Activated B cell treated with CpG ODN at 0.5 μM for 24 hours (primary cell): ENCODE data around the gene PTPN4. TPM values are rescaled to one million over a fixed set of nuclear protein-coding genes. Genes with fewer than 3 reads are reported as not detected.

Experiments used
- ATAC-seq: fragments of 200-7000 bp; cut with Tn5 transposase; one replicate; pipeline ENCODE4 v1.10.0; 2021; ENCODE audit warnings: low read depth, mild to moderate bottlenecking, moderate library complexity
- CTCF ChIA-PET: fragments of 350-600 bp; sonication (Branson Sonifier 250); formaldehyde crosslinking; loops from one replicate; lab custom pipeline; 2021; ENCODE audit warnings: antibody characterized with exemption; lab: Charles Lee
- POLR2A ChIA-PET: fragments of 350-600 bp; sonication (Branson Sonifier 250); formaldehyde crosslinking; loops from one replicate; lab custom pipeline; 2021; ENCODE audit warnings: antibody characterized with exemption; lab: Charles Lee
- DNase-seq: peaks from one replicate; pipeline ENCODE4 v3.0.0; 2022
- H3K27ac Mint-ChIP-seq: one replicate; pipeline ENCODE4 v1.8.0; 2020; ENCODE audit warnings: mixed read lengths
- H3K27me3 Mint-ChIP-seq: one replicate; pipeline ENCODE4 v1.8.0; 2021; ENCODE audit warnings: mixed read lengths
- H3K36me3 Mint-ChIP-seq: one replicate; pipeline ENCODE4 v1.8.0; 2021; ENCODE audit warnings: low read depth, mixed read lengths
- H3K4me1 Mint-ChIP-seq: one replicate; pipeline ENCODE4 v1.8.0; 2021; ENCODE audit warnings: mixed read lengths
- H3K4me3 Mint-ChIP-seq: one replicate; pipeline ENCODE4 v1.8.0; 2020; ENCODE audit warnings: mild to moderate bottlenecking, mixed read lengths
- H3K9me3 Mint-ChIP-seq: one replicate; pipeline ENCODE4 v1.8.0; 2020; ENCODE audit warnings: mixed read lengths
- CTCF ChIP-seq: fragments of 200-600 bp; IDR thresholded peaks from one replicate; pipeline ENCODE4 v1.8.0; 2022; ENCODE audit warnings: antibody characterized with exemption, mild to moderate bottlenecking
- intact Hi-C: fragments of 100-400 bp; cut with micrococcal nuclease; formaldehyde crosslinking; loops from one replicate; pipeline ENCODE4 v1.15.1; 2024
- total RNA-seq: library from RNA; stranded (reverse); gene quantifications from 2 replicates; pipeline ENCODE4 v1.2.3, GENCODE V29; 2022

The PTPN4 gene
- total RNA-seq, 1 donor from 2014 or later = 41.2 TPM

GRCh38 chr2:119784876-119785275 is 25.2 kb downstream of the PTPN4 start:
- H3K4me3 Mint-ChIP-seq = no peak overlapping the region
- DNase-seq = no peak
- peaks cover 12% of the 10 kb centered on the region for H3K36me3 Mint-ChIP-seq
- intact Hi-C loops = no loop called here
- peaks cover 5% of the 10 kb centered on the region for H3K9me3 Mint-ChIP-seq
- ATAC-seq = no peak
- peaks cover 27% of the 10 kb centered on the region for H3K4me1 Mint-ChIP-seq
- H3K27me3 Mint-ChIP-seq = no peaks in the 10 kb centered on the region
- no peak for TF ChIP-seq CTCF
- POLR2A ChIA-PET = no interaction called here
- no peak overlapping the region for H3K27ac Mint-ChIP-seq
- CTCF ChIA-PET = no interaction called here

GRCh38 chr2:119786295-119786694 is 26.6 kb downstream of the PTPN4 start:
- Mint-ChIP-seq H3K4me1 (peaks cover 20% of the 10 kb centered on the region), H3K27ac (no peak overlapping the region), H3K4me3 (no peak overlapping the region), H3K9me3 (peaks cover 12% of the 10 kb centered on the region), H3K36me3 (peaks cover 20% of the 10 kb centered on the region), H3K27me3 (no peaks in the 10 kb centered on the region)
- ChIA-PET POLR2A (no interaction called here), CTCF (no interaction called here)
- TF ChIP-seq CTCF = no peak
- intact Hi-C loops = no loop called here
- DNase-seq = no peak
- no peak for ATAC-seq

GRCh38 chr2:119788752-119789151 is 29.0 kb downstream of the PTPN4 start:
- TF ChIP-seq CTCF = no peak
- peaks cover 14% of the 10 kb centered on the region for H3K4me1 Mint-ChIP-seq
- no peak overlapping the region for H3K27ac Mint-ChIP-seq
- intact Hi-C loops = no loop called here
- ATAC-seq = no peak
- ChIA-PET CTCF (no interaction called here), POLR2A (no interaction called here)
- DNase-seq = no peak
- no peaks in the 10 kb centered on the region for H3K27me3 Mint-ChIP-seq
- H3K4me3 Mint-ChIP-seq = no peak overlapping the region
- H3K36me3 Mint-ChIP-seq = peaks cover 36% of the 10 kb centered on the region
- peaks cover 27% of the 10 kb centered on the region for H3K9me3 Mint-ChIP-seq

GRCh38 chr2:119790466-119790865 is 30.7 kb downstream of the PTPN4 start:
- intact Hi-C loops = no loop called here
- peaks cover 27% of the 10 kb centered on the region for H3K9me3 Mint-ChIP-seq
- peaks cover 45% of the 10 kb centered on the region for H3K36me3 Mint-ChIP-seq
- CTCF ChIA-PET = no interaction called here
- H3K4me1 Mint-ChIP-seq = peaks cover 12% of the 10 kb centered on the region
- H3K27ac Mint-ChIP-seq = no peak overlapping the region
- DNase-seq (no peak), ATAC-seq (no peak)
- POLR2A ChIA-PET = no interaction called here
- no peaks in the 10 kb centered on the region for H3K27me3 Mint-ChIP-seq
- no peak for TF ChIP-seq CTCF
- no peak overlapping the region for H3K4me3 Mint-ChIP-seq

- POLR2A ChIA-PET = no interaction called here
- DNase-seq = no peak
- H3K9me3 Mint-ChIP-seq = peaks cover 27% of the 10 kb centered on the region
- H3K36me3 Mint-ChIP-seq = peaks cover 40% of the 10 kb centered on the region
- intact Hi-C loops = no loop called here
- TF ChIP-seq CTCF = no peak
- CTCF ChIA-PET = no interaction called here
- peaks cover 8% of the 10 kb centered on the region for H3K4me1 Mint-ChIP-seq
- no peak overlapping the region for H3K4me3 Mint-ChIP-seq
- no peak overlapping the region for H3K27ac Mint-ChIP-seq
- no peaks in the 10 kb centered on the region for H3K27me3 Mint-ChIP-seq
- ATAC-seq = no peak
Measured at GRCh38 chr2:119792907-119793312, 33.2 kb downstream of the PTPN4 start.
